ENCODE data around the gene RYR2. TPM values are rescaled to one million over a fixed set of nuclear protein-coding genes. Genes with fewer than 3 reads are reported as not detected.

Gene RYR2
- total and polyA plus RNA-seq, 4 donors, result 2.6 to 128 (median 17.7) TPM

- intact Hi-C loops (cut with DNase I), result no loop called here
- H3K9me3 ChIP-seq (ENCODE audit: control insufficient read depth, low read length), result no peaks in the 10 kb centered on the region
- 69 to 71% methylated on average over 5 of the region's 5 CpGs for WGBS, 2 donors
- no peak overlapping the region for H3K27ac ChIP-seq (ENCODE audit: low read depth in 1 of 2, low read length in 2 of 2)
- no peak for ATAC-seq (ENCODE audit: low FRiP score)
- no peaks in the 10 kb centered on the region for H3K27me3 ChIP-seq (ENCODE audit: control insufficient read depth in 1 of 2, insufficient read depth in 2 of 2, low read length in 1 of 2)
- no peak for DNase-seq
- peaks cover 0 to 1% of the 10 kb centered on the region in 2 donors for H3K36me3 ChIP-seq (ENCODE audit: control insufficient read depth in 1 of 2, insufficient read depth in 2 of 2, low read length in 1 of 2)
- H3K4me1 ChIP-seq (ENCODE audit: control insufficient read depth in 1 of 2, insufficient read depth in 2 of 2, low read length in 2 of 2), result no peaks in the 10 kb centered on the region
- no peak overlapping the region for H3K4me3 ChIP-seq (ENCODE audit: low read length in 2 of 2)
Measured at GRCh38 chr1:237687804-237688203, 645.8 kb downstream of the RYR2 start.

- Histone ChIP-seq H3K4me3 (ENCODE audit: low read length in 2 of 2) (no peak overlapping the region), H3K4me1 (ENCODE audit: control insufficient read depth in 1 of 2, insufficient read depth in 2 of 2, low read length in 2 of 2) (no peaks in the 10 kb centered on the region), H3K36me3 (ENCODE audit: control insufficient read depth in 1 of 2, insufficient read depth in 2 of 2, low read length in 1 of 2) (peaks cover 0 to 1% of the 10 kb centered on the region in 2 donors), H3K9me3 (ENCODE audit: control insufficient read depth, low read length) (no peaks in the 10 kb centered on the region), H3K27ac (ENCODE audit: low read depth in 1 of 2, low read length in 2 of 2) (no peak overlapping the region), H3K27me3 (ENCODE audit: control insufficient read depth in 1 of 2, insufficient read depth in 2 of 2, low read length in 1 of 2) (no peaks in the 10 kb centered on the region)
- no peak for DNase-seq
- no peak for ATAC-seq (ENCODE audit: low FRiP score)
- WGBS, 2 donors, result 94 to 97% methylated on average over 2 of the region's 2 CpGs
- intact Hi-C loops (cut with DNase I), result no loop called here
Measured at GRCh38 chr1:237690656-237691055, 648.7 kb downstream of the RYR2 start.

- intact Hi-C loops (cut with DNase I), result no loop called here
Measured at GRCh38 chr1:237692255-237692654, 650.3 kb downstream of the RYR2 start.

GRCh38 chr1:237695878-237696277 lies 653.9 kb downstream of the RYR2 start:
- ATAC-seq (ENCODE audit: low FRiP score) (no peak), DNase-seq (no peak)
- no peaks in the 10 kb centered on the region for H3K9me3 ChIP-seq (ENCODE audit: control insufficient read depth, low read length)
- H3K4me1 ChIP-seq (ENCODE audit: control insufficient read depth in 1 of 2, insufficient read depth in 2 of 2, low read length in 2 of 2), result no peaks in the 10 kb centered on the region
- H3K4me3 ChIP-seq (ENCODE audit: low read length in 2 of 2), result no peak overlapping the region
- intact Hi-C loops (cut with DNase I), result no loop called here
- no peak overlapping the region for H3K27ac ChIP-seq (ENCODE audit: low read depth in 1 of 2, low read length in 2 of 2)
- no peaks in the 10 kb centered on the region for H3K27me3 ChIP-seq (ENCODE audit: control insufficient read depth in 1 of 2, insufficient read depth in 2 of 2, low read length in 1 of 2)
- peaks cover under 1 to 2% of the 10 kb centered on the region in 2 donors for H3K36me3 ChIP-seq (ENCODE audit: control insufficient read depth in 1 of 2, insufficient read depth in 2 of 2, low read length in 1 of 2)

More at GRCh38 chr1:237692255-237692654, 650.3 kb downstream of the RYR2 start:
- H3K9me3 ChIP-seq (ENCODE audit: control insufficient read depth, low read length), result no peaks in the 10 kb centered on the region
- WGBS, 2 donors, result 60 to 70% methylated on average over 7 of the region's 7 CpGs
- H3K4me1 ChIP-seq (ENCODE audit: control insufficient read depth in 1 of 2, insufficient read depth in 2 of 2, low read length in 2 of 2), result no peaks in the 10 kb centered on the region
- ATAC-seq (ENCODE audit: low FRiP score), result no peak
- no peak overlapping the region for H3K4me3 ChIP-seq (ENCODE audit: low read length in 2 of 2)
- no peak for DNase-seq
- H3K27ac ChIP-seq (ENCODE audit: low read depth in 1 of 2, low read length in 2 of 2), result no peak overlapping the region
- no peaks in the 10 kb centered on the region for H3K27me3 ChIP-seq (ENCODE audit: control insufficient read depth in 1 of 2, insufficient read depth in 2 of 2, low read length in 1 of 2)
- no peaks in the 10 kb centered on the region for H3K36me3 ChIP-seq (ENCODE audit: control insufficient read depth in 1 of 2, insufficient read depth in 2 of 2, low read length in 1 of 2)

- Histone ChIP-seq H3K27ac (ENCODE audit: low read depth in 1 of 2, low read length in 2 of 2) (no peak overlapping the region), H3K4me3 (ENCODE audit: low read length in 2 of 2) (no peak overlapping the region), H3K9me3 (ENCODE audit: control insufficient read depth, low read length) (no peaks in the 10 kb centered on the region), H3K27me3 (ENCODE audit: control insufficient read depth in 1 of 2, insufficient read depth in 2 of 2, low read length in 1 of 2) (no peaks in the 10 kb centered on the region), H3K36me3 (ENCODE audit: control insufficient read depth in 1 of 2, insufficient read depth in 2 of 2, low read length in 1 of 2) (peaks cover 2% of the 10 kb centered on the region in 2 donors), H3K4me1 (ENCODE audit: control insufficient read depth in 1 of 2, insufficient read depth in 2 of 2, low read length in 2 of 2) (no peaks in the 10 kb centered on the region)
- DNase-seq (no peak), ATAC-seq (ENCODE audit: low FRiP score) (no peak)
- WGBS, 2 donors, result 87 to 89% methylated on average over 5 of the region's 5 CpGs
- intact Hi-C loops (cut with DNase I), result no loop called here
Measured at GRCh38 chr1:237700181-237700580, 658.2 kb downstream of the RYR2 start.

GRCh38 chr1:237701534-237701933 lies 659.5 kb downstream of the RYR2 start:
- Histone ChIP-seq H3K4me3 (ENCODE audit: low read length in 2 of 2) (no peak overlapping the region), H3K36me3 (ENCODE audit: control insufficient read depth in 1 of 2, insufficient read depth in 2 of 2, low read length in 1 of 2) (peaks cover 2% of the 10 kb centered on the region in 2 donors), H3K27ac (ENCODE audit: low read depth in 1 of 2, low read length in 2 of 2) (no peak overlapping the region), H3K27me3 (ENCODE audit: control insufficient read depth in 1 of 2, insufficient read depth in 2 of 2, low read length in 1 of 2) (no peaks in the 10 kb centered on the region), H3K9me3 (ENCODE audit: control insufficient read depth, low read length) (no peaks in the 10 kb centered on the region), H3K4me1 (ENCODE audit: control insufficient read depth in 1 of 2, insufficient read depth in 2 of 2, low read length in 2 of 2) (no peaks in the 10 kb centered on the region)
- ATAC-seq (ENCODE audit: low FRiP score) (no peak), DNase-seq (no peak)
- 90 to 94% methylated on average over 2 of the region's 2 CpGs for WGBS, 2 donors
- intact Hi-C loops (cut with DNase I), result no loop called here

GRCh38 chr1:237702161-237702560 lies 660.2 kb downstream of the RYR2 start:
- Histone ChIP-seq H3K4me3 (ENCODE audit: low read length in 2 of 2) (no peak overlapping the region), H3K27me3 (ENCODE audit: control insufficient read depth in 1 of 2, insufficient read depth in 2 of 2, low read length in 1 of 2) (no peaks in the 10 kb centered on the region), H3K36me3 (ENCODE audit: control insufficient read depth in 1 of 2, insufficient read depth in 2 of 2, low read length in 1 of 2) (peaks cover 2% of the 10 kb centered on the region in 2 donors), H3K4me1 (ENCODE audit: control insufficient read depth in 1 of 2, insufficient read depth in 2 of 2, low read length in 2 of 2) (no peaks in the 10 kb centered on the region), H3K27ac (ENCODE audit: low read depth in 1 of 2, low read length in 2 of 2) (no peak overlapping the region), H3K9me3 (ENCODE audit: control insufficient read depth, low read length) (no peaks in the 10 kb centered on the region)
- DNase-seq (no peak), ATAC-seq (ENCODE audit: low FRiP score) (no peak)
- 83 to 85% methylated on average over 2 of the region's 2 CpGs for WGBS, 2 donors
- intact Hi-C loops (cut with DNase I), result no loop called here

- no peak overlapping the region for H3K27ac ChIP-seq (ENCODE audit: low read depth in 1 of 2, low read length in 2 of 2)
- H3K9me3 ChIP-seq (ENCODE audit: control insufficient read depth, low read length), result no peaks in the 10 kb centered on the region
- no peaks in the 10 kb centered on the region for H3K27me3 ChIP-seq (ENCODE audit: control insufficient read depth in 1 of 2, insufficient read depth in 2 of 2, low read length in 1 of 2)
- WGBS, 2 donors, result 85 to 89% methylated on average over 4 of the region's 4 CpGs
- no peak for ATAC-seq (ENCODE audit: low FRiP score)
- intact Hi-C loops (cut with DNase I), result no loop called here
- H3K36me3 ChIP-seq (ENCODE audit: control insufficient read depth in 1 of 2, insufficient read depth in 2 of 2, low read length in 1 of 2), result peaks cover 0 to 2% of the 10 kb centered on the region in 2 donors
- peaks cover 0 to 2% of the 10 kb centered on the region in 2 donors for H3K4me1 ChIP-seq (ENCODE audit: control insufficient read depth in 1 of 2, insufficient read depth in 2 of 2, low read length in 2 of 2)
- no peak overlapping the region for H3K4me3 ChIP-seq (ENCODE audit: low read length in 2 of 2)
- DNase-seq, result no peak
Measured at GRCh38 chr1:237705462-237705861, 663.5 kb downstream of the RYR2 start.

- DNase-seq (no peak), ATAC-seq (ENCODE audit: low FRiP score) (no peak)
- WGBS, 2 donors, result 80 to 81% methylated on average over 3 of the region's 3 CpGs
- Histone ChIP-seq H3K9me3 (ENCODE audit: control insufficient read depth, low read length) (no peaks in the 10 kb centered on the region), H3K27ac (ENCODE audit: low read depth in 1 of 2, low read length in 2 of 2) (no peak overlapping the region), H3K36me3 (ENCODE audit: control insufficient read depth in 1 of 2, insufficient read depth in 2 of 2, low read length in 1 of 2) (no peaks in the 10 kb centered on the region), H3K27me3 (ENCODE audit: control insufficient read depth in 1 of 2, insufficient read depth in 2 of 2, low read length in 1 of 2) (no peaks in the 10 kb centered on the region), H3K4me3 (ENCODE audit: low read length in 2 of 2) (no peak overlapping the region), H3K4me1 (ENCODE audit: control insufficient read depth in 1 of 2, insufficient read depth in 2 of 2, low read length in 2 of 2) (peaks cover 0 to 2% of the 10 kb centered on the region in 2 donors)
- intact Hi-C loops (cut with DNase I), result no loop called here
Measured at GRCh38 chr1:237709355-237709754, 667.4 kb downstream of the RYR2 start.
